ENCODE data around the gene TEX14.
A peak's percentile ranks its signal among the peaks of the same experiment; 100 is the strongest.

The TEX14 gene

DNA sequence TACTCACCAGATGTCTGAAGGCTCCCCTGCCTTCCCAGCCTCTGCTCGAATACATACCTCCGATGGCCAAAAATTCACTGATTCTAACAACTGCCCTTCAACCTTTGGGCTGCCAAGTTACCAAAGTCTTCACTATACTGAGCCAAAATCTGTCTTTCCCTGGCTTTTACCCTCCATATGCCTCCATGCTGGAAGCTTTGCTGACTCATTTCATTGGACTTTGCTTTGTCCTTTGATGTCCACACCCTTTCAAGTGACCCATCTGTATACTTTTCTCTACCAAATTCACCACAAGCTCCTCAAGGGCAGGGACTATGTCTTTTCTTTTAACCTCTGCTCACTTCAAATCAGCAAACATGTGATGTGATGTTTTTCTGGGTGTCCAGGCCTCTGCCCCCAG is 156.4 kb downstream of the TEX14 start:
- no peak for DNase-seq (ENCODE audit: low read depth)
- no peak overlapping the region for H3K4me3 ChIP-seq (ENCODE audit: low read depth, low read length)
- TF ChIP-seq, protein P1, sequence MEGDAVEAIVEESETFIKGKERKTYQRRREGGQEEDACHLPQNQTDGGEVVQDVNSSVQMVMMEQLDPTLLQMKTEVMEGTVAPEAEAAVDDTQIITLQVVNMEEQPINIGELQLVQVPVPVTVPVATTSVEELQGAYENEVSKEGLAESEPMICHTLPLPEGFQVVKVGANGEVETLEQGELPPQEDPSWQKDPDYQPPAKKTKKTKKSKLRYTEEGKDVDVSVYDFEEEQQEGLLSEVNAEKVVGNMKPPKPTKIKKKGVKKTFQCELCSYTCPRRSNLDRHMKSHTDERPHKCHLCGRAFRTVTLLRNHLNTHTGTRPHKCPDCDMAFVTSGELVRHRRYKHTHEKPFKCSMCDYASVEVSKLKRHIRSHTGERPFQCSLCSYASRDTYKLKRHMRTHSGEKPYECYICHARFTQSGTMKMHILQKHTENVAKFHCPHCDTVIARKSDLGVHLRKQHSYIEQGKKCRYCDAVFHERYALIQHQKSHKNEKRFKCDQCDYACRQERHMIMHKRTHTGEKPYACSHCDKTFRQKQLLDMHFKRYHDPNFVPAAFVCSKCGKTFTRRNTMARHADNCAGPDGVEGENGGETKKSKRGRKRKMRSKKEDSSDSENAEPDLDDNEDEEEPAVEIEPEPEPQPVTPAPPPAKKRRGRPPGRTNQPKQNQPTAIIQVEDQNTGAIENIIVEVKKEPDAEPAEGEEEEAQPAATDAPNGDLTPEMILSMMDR (IDR thresholded peaks at IDR 0.05; ENCODE audit: control insufficient read depth, extremely low read depth, insufficient read depth) = no peak

DNA sequence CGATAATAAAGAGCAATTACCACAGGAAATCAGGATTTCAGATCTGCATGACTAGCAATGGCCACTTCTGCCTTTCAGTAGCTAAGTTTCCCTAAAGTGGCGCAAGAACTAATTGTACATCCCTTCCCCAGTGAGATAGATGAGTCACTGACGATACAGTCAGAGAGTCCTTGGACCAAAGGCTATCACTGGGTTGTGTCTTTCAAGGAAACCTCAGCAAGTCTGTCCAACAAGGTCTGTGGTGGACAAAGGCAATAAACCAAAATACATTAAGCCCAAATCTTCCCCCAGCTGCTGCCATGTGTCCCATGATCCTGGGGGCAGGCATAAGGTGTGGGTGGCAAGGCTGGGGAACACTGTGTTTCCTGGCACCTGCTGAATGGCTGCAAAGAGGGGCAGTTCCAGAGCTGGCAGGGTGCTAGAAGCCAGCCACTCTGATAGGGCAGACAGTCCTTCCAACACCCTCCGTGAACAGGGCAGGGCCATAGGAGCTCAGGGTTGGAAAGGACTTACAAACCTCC is 156.9 kb downstream of the TEX14 start:
- TF ChIP-seq, protein P1 (IDR thresholded peaks at IDR 0.05; ENCODE audit: control insufficient read depth, extremely low read depth, insufficient read depth) = no peak
- H3K4me3 ChIP-seq (ENCODE audit: low read depth, low read length) = no peak overlapping the region
- DNase-seq (ENCODE audit: low read depth) = no peak

DNA sequence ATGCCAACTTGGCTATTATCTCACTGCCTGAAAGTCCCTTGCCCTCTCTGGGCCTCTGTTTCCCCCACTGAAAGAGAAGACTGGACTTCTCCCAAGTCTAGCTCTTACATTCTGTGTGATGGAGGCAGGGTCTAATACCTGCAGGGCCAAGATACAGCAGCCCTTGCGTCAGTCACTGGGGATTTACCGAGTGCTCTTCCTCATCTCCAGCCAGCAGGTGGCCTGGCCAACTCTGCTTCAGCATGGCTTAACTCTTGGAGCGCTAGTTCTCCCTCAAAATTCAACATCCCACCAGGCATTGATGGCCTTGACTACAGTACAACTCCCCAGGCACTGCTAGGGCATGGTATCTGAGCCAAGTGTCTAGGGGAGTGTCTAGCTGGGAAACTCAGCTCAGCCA is 157.5 kb downstream of the TEX14 start:
- TF ChIP-seq, protein P1 (IDR thresholded peaks at IDR 0.05; ENCODE audit: control insufficient read depth, extremely low read depth, insufficient read depth) = no peak
- no peak overlapping the region for H3K4me3 ChIP-seq (ENCODE audit: low read depth, low read length)
- DNase-seq (ENCODE audit: low read depth) = no peak

DNA sequence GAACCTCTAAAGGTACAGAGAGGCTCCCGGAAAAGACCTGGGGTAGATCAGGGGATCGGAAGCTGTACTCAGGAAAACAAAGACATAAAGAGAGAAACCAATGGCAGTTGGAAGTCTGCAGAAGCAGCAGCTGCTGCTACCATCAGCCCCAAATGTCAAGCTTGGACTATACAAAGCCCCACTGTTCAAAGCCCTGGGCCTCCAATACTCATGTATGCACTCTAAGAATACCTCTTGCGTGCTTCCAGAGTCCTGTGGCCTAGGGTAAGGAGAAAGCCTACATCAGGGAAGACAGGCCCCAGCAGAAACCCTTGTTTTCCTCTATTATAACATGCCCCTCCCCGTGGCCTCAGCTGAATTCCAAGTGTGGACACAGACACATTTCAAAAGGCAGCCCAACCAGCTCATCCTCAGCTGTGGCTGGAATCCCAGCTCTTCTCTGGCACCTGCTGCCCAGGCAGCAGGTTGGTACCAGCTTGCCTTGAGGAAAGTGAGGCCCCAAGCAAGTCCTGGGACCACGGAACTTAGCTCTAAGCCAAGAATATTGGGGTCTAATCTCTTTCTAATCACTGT is 158.1 kb downstream of the TEX14 start:
- TF ChIP-seq, protein P1 (IDR thresholded peaks at IDR 0.05; ENCODE audit: control insufficient read depth, extremely low read depth, insufficient read depth) = no peak
- H3K4me3 ChIP-seq (ENCODE audit: low read depth, low read length) = no peak overlapping the region
- no peak for DNase-seq (ENCODE audit: low read depth)

DNA sequence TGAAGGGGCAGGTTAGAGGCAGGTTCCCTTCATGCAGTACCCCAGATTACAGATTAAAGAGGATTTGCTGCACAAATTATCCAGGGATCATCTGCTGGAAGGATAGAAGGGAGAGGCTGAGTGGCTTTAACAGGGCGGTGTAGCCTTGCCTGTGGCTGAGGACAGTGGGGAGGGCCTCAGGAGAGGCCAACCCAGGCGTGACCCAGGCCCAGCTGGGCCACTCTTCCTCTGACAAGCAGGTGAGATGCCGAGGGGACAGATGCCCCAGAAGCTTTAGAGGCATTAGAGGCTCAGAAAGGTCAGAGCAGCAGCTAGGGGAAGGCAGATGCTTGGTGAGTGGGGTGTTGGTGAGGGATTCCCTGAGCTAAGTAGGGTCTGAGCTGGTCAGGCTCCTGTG is 159.3 kb downstream of the TEX14 start:
- no peak overlapping the region; the same call in 1 of the 2 replicates for H3K4me3 ChIP-seq (ENCODE audit: low read depth, low read length)
- TF ChIP-seq, protein P1 (IDR thresholded peaks at IDR 0.05; ENCODE audit: control insufficient read depth, extremely low read depth, insufficient read depth) = no peak

DNA sequence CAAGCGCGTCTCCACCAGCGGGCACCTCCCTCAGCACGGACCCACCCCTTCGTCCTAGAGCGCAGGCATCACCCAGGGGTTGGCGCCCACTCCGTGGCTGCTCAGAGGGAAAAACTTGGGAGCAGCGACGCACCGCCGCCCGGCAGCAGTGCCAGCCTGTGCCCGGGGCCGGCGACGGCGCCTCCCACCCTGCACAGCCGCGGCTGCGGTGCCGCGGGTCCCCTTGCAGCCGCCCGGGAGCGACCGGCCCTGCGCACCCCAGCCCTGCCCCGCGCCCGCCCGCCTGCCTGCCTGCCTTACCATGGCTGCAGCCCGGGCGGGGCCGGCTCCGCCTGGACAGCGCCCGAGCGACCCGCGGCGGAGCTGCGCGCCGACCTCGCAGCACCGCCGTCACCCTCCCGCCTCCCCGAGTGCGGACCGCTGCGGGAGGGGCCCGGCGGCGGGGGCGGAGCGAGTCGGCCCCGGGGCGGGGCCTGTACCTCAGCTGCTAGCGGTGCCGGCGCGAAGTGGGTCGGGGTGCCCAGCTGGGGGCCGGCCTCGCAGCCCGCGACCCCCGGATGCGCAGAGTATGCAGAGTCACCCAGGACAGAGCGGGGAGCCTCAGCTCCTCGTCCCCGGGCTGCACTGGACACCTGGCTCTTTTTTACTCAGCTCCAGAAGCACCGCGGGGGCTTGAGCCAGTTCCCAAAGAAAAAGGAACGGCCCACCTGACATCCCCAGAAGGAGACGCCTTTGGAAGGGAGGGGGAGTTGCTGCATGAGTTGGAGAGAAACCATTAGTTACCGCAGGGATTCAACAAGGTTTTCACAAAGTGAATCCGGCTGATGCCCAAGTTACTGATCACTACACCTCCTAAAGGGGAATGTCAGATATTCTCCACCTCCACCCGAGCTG is 159.9 kb downstream of the TEX14 start:
- DNase-seq (ENCODE audit: low read depth) = no peak
- peak overlapping the region; percentile 37 for H3K4me3 ChIP-seq (ENCODE audit: low read depth, low read length)
- TF ChIP-seq, protein P1 (IDR thresholded peaks at IDR 0.05; ENCODE audit: control insufficient read depth, extremely low read depth, insufficient read depth) = no peak

More for the DNA sequence above, 159.3 kb downstream of the TEX14 start:
- no peak for DNase-seq (ENCODE audit: low read depth)
